SK-N-SH (cell line): ENCODE measurements around the gene POC1B. TPM values are rescaled to one million over a fixed set of nuclear protein-coding genes. Genes with fewer than 3 reads are reported as not detected.

Experiments used
- CTCF ChIA-PET: fragments of 300-600, 350-600 bp; formaldehyde crosslinking; extraction: SDS; loops from one replicate; lab custom pipeline; 2021; lab: Yijun Ruan, JAX
- POLR2A ChIA-PET: fragments of 350-600 bp; sonication (Branson Sonifier 250); formaldehyde crosslinking; extraction: SDS; loops from one replicate; lab custom pipeline; 2020; ENCODE audit warnings: antibody characterized with exemption, inconsistent platforms; lab: Yijun Ruan, JAX
- DNase-seq: peaks from one replicate; pipeline ENCODE4 v3.0.0; 2012
- H2AFZ ChIP-seq: fragments of 200-600 bp; sonication (generic); 2 replicates; pipeline ENCODE4 v1.8.1; 2016; ENCODE audit warnings: antibody characterized with exemption, mild to moderate bottlenecking, low read depth
- H3F3A ChIP-seq: fragments of 200-600 bp; sonication (generic); replicated peaks from 2 replicates; pipeline ENCODE3; 2016; ENCODE audit warnings: antibody characterized with exemption, mild to moderate bottlenecking; ENCODE audit not compliant: insufficient read depth
- H3K27ac ChIP-seq, 2 experiments: fragments of 200-500 bp in 1 of 2; fragments of 200-600 bp in 1 of 2; sonication (Bioruptor generic) in 1 of 2; sonication (generic), shearing (Covaris generic) in 1 of 2; 2 replicates each; pipeline versions ENCODE4 v1.5.1 to v1.6.1; 2014 to 2016; ENCODE audit warnings: low read depth in 2 of 2, inconsistent platforms in 1 of 2, low read length in 1 of 2, mild to moderate bottlenecking in 1 of 2, mixed read lengths in 1 of 2
- H3K27me3 ChIP-seq: fragments of 200-600 bp; sonication (generic), shearing (Covaris generic); 2 replicates; pipeline ENCODE4 v1.6.1; 2016; ENCODE audit warnings: mixed run types; ENCODE audit not compliant: insufficient read depth
- H3K36me3 ChIP-seq, 2 experiments: fragments of 200-500 bp in 1 of 2; fragments of 200-600 bp in 1 of 2; sonication (Bioruptor generic) in 1 of 2; sonication (generic) in 1 of 2; replicated peaks in 1 of 2; 2 replicates each; pipeline versions ENCODE3 to v1.5.1; 2014 to 2016; ENCODE audit warnings: low read length in 1 of 2, mild to moderate bottlenecking in 1 of 2; ENCODE audit not compliant: insufficient read depth in 2 of 2, control insufficient read depth in 1 of 2
- H3K4me1 ChIP-seq, 2 experiments: fragments of 200-500 bp in 1 of 2; fragments of 200-600 bp in 1 of 2; sonication (Bioruptor generic) in 1 of 2; sonication (generic), shearing (Covaris generic) in 1 of 2; 2 replicates each; pipeline versions ENCODE4 v1.5.1 to v1.6.1; 2014 to 2016; ENCODE audit warnings: low read depth in 1 of 2, low read length in 1 of 2, mixed run types in 1 of 2; ENCODE audit not compliant: insufficient read depth in 2 of 2, control insufficient read depth in 1 of 2
- H3K4me2 ChIP-seq: fragments of 200-600 bp; sonication (generic), shearing (Covaris generic); 2 replicates; pipeline ENCODE4 v1.6.1; 2017; ENCODE audit warnings: mixed run types
- H3K4me3 ChIP-seq, 2 experiments: fragments of 200-500 bp in 1 of 2; fragments of 200-600 bp in 1 of 2; sonication (Bioruptor generic) in 1 of 2; sonication (generic), shearing (Covaris generic) in 1 of 2; 2 replicates each; pipeline versions ENCODE4 v1.5.1 to v1.8.1; 2014 to 2016; ENCODE audit warnings: low read depth in 2 of 2, inconsistent platforms in 1 of 2, low read length in 1 of 2, mild to moderate bottlenecking in 1 of 2, mixed read lengths in 1 of 2, moderate library complexity in 1 of 2
- H3K79me2 ChIP-seq: fragments of 200-600 bp; sonication (generic); 2 replicates; pipeline ENCODE4 v1.8.1; 2017; ENCODE audit warnings: mild to moderate bottlenecking; ENCODE audit not compliant: insufficient read depth
- H3K9ac ChIP-seq: fragments of 200-600 bp; sonication (generic); 2 replicates; pipeline ENCODE4 v1.6.1; 2017; ENCODE audit warnings: mixed run types
- H3K9me2 ChIP-seq: fragments of 200-600 bp; sonication (generic); 2 replicates; pipeline ENCODE4 v1.6.1; 2017; ENCODE audit warnings: mixed run types
- H3K9me3 ChIP-seq: fragments of 200-600 bp; sonication (generic); 2 replicates; pipeline ENCODE4 v1.6.1; 2017; ENCODE audit warnings: mixed run types, mild to moderate bottlenecking, moderate library complexity
- H4K20me1 ChIP-seq: fragments of 200-600 bp; sonication (generic); 2 replicates; pipeline ENCODE4 v1.6.1; 2017; ENCODE audit warnings: mild to moderate bottlenecking, mixed run types; ENCODE audit not compliant: insufficient read depth
- CHD2 ChIP-seq: fragments of 150-350 bp; IDR thresholded peaks from 2 replicates; pipeline ENCODE4 v1.6.1; 2018; ENCODE audit warnings: low read length; ENCODE audit not compliant: partially characterized antibody
- ELF1 ChIP-seq: IDR thresholded peaks from 2 replicates; pipeline ENCODE4 v1.4.0; 2012
- EP300 ChIP-seq, 2 experiments: IDR thresholded peaks; 2 replicates each; pipeline versions ENCODE4 v1.4.0 to v1.6.1; 2012; ENCODE audit warnings: borderline replicate concordance in 1 of 2, low read depth in 1 of 2, low read length in 1 of 2
- EZH2phosphoT487 ChIP-seq: fragments of 200-600 bp; sonication (generic); IDR thresholded peaks from 2 replicates; pipeline ENCODE4 v1.6.1; 2017; ENCODE audit warnings: low read depth, mixed run types, mild to moderate bottlenecking, antibody characterized with exemption, moderate library complexity, borderline replicate concordance
- FOSL2 ChIP-seq: IDR thresholded peaks from 2 replicates; pipeline ENCODE4 v1.4.0; 2012; ENCODE audit warnings: low read depth, mild to moderate bottlenecking, moderate library complexity, borderline replicate concordance
- FOXJ3 ChIP-seq: sonication (generic); formaldehyde crosslinking; IDR thresholded peaks from 2 replicates; pipeline ENCODE4 v1.5.1; 2020; ENCODE audit warnings: mild to moderate bottlenecking, missing genetic modification reagents
- GABPA ChIP-seq: IDR thresholded peaks from 2 replicates; pipeline ENCODE4 v1.4.0; 2012; ENCODE audit warnings: low read depth, mild to moderate bottlenecking
- JUND ChIP-seq: IDR thresholded peaks from 2 replicates; pipeline ENCODE4 v1.4.0; 2012
- MEF2A ChIP-seq: IDR thresholded peaks from 2 replicates; pipeline ENCODE4 v1.4.0; 2012; ENCODE audit warnings: low read depth, borderline replicate concordance
- MXI1 ChIP-seq: IDR thresholded peaks from 2 replicates; pipeline ENCODE4 v1.6.1; 2012; ENCODE audit warnings: mild to moderate bottlenecking, low read depth, low read length, improper control_type of control experiment
- NFIC ChIP-seq: IDR thresholded peaks from 2 replicates; pipeline ENCODE4 v1.4.0; 2012; ENCODE audit warnings: borderline replicate concordance
- RAD21 ChIP-seq: IDR thresholded peaks from 2 replicates; pipeline ENCODE4 v1.6.1; 2012; ENCODE audit warnings: mild to moderate bottlenecking, low read length
- RFX5 ChIP-seq: IDR thresholded peaks from 2 replicates; pipeline ENCODE4 v1.6.1; 2012; ENCODE audit warnings: mild to moderate bottlenecking, improper control_type of control experiment, low read length
- RXRA ChIP-seq: IDR thresholded peaks from 2 replicates; pipeline ENCODE4 v1.4.0; 2012; ENCODE audit warnings: low read depth, mild to moderate bottlenecking, borderline replicate concordance
- SIN3A ChIP-seq: IDR thresholded peaks from 2 replicates; pipeline ENCODE4 v1.6.1; 2012; ENCODE audit warnings: low read depth, mild to moderate bottlenecking, low read length, moderate library complexity, borderline replicate concordance
- TEAD4 ChIP-seq: IDR thresholded peaks from 2 replicates; pipeline ENCODE4 v1.4.0; 2012; ENCODE audit warnings: mild to moderate bottlenecking, borderline replicate concordance; ENCODE audit not compliant: insufficient read depth
- YY1 ChIP-seq: IDR thresholded peaks from 2 replicates; pipeline ENCODE4 v1.4.0; 2012; ENCODE audit warnings: low read depth, mild to moderate bottlenecking
- WGBS: methylation state at CpG from one replicate; pipeline ENCODE4 v1.1.6; 2017; ENCODE audit warnings: low lambda C conversion rate; 5-methylcytosine and 5-hydroxymethylcytosine counted together
- polyA plus RNA-seq, 3 experiments: library from polyadenylated mRNA; depleted of rRNA; stranded (reverse); fragments of >200 nt; gene quantifications; 2 replicates each; pipeline ENCODE4 v1.2.3, GENCODE V29; 2012
- TF ChIP-seq, protein P1 (sequence below): IDR thresholded peaks from 2 replicates; pipeline ENCODE4 v1.6.1; 2012; ENCODE audit warnings: mild to moderate bottlenecking, low read depth, low read length, moderate library complexity
- TF ChIP-seq, protein P2 (sequence below): IDR thresholded peaks from 2 replicates; pipeline ENCODE4 v1.4.0; 2012; ENCODE audit warnings: low read depth
- TF ChIP-seq, protein P3 (sequence below): fragments of 200-600 bp; sonication (generic); IDR thresholded peaks from 2 replicates; pipeline ENCODE4 v1.6.1; 2017; ENCODE audit warnings: antibody characterized with exemption, mild to moderate bottlenecking, moderate library complexity
- TF ChIP-seq, protein P4 (sequence below): IDR thresholded peaks from 2 replicates; pipeline ENCODE4 v1.4.0; 2012; ENCODE audit warnings: low read depth, borderline replicate concordance
- TF ChIP-seq, protein P5 (sequence below): IDR thresholded peaks from 2 replicates; pipeline ENCODE4; 2012
- TF ChIP-seq, protein P6 (sequence below): fragments of 150-350 bp; IDR thresholded peaks from 2 replicates; pipeline ENCODE4 v1.6.1; 2017; ENCODE audit warnings: antibody characterized with exemption, low read length, low read depth, borderline replicate concordance

The POC1B gene
- polyA plus RNA-seq, 1 of the 3 experiments (the other 2 are of a cell fraction): 4.0 TPM

DNA sequence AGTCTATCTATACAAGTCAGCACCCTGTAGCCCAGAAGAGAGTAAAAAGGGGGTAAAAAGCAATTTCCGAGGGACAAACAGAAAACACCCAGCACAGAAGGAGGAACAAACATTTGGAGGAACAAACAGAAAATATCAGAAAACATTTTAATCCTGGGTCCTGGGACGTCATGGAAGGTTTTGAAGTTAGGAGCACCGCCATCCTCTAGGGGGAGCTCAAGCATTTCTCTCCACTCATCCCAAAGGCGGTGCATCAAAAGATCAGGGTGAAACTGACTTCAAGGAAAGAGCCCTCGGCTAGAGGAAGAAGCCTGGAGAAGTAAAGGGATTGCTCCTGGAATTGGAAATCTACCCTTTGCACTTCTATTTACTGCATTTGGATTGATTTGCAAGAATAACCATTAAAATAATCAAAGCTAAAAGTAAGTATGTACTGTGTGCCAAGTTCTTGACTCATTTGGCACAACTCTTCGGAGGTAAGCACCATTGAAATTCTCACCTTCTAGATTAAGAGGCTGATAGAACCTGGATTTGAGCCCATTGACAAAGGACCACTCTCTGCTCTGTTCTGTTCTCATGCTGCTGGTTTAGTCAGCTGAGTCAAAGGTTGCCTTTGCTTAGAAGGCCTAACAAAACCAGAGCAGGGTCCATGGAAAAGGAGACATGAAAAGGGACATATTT is 17.2 kb upstream of the POC1B start (continued):
- TF ChIP-seq, protein P1, sequence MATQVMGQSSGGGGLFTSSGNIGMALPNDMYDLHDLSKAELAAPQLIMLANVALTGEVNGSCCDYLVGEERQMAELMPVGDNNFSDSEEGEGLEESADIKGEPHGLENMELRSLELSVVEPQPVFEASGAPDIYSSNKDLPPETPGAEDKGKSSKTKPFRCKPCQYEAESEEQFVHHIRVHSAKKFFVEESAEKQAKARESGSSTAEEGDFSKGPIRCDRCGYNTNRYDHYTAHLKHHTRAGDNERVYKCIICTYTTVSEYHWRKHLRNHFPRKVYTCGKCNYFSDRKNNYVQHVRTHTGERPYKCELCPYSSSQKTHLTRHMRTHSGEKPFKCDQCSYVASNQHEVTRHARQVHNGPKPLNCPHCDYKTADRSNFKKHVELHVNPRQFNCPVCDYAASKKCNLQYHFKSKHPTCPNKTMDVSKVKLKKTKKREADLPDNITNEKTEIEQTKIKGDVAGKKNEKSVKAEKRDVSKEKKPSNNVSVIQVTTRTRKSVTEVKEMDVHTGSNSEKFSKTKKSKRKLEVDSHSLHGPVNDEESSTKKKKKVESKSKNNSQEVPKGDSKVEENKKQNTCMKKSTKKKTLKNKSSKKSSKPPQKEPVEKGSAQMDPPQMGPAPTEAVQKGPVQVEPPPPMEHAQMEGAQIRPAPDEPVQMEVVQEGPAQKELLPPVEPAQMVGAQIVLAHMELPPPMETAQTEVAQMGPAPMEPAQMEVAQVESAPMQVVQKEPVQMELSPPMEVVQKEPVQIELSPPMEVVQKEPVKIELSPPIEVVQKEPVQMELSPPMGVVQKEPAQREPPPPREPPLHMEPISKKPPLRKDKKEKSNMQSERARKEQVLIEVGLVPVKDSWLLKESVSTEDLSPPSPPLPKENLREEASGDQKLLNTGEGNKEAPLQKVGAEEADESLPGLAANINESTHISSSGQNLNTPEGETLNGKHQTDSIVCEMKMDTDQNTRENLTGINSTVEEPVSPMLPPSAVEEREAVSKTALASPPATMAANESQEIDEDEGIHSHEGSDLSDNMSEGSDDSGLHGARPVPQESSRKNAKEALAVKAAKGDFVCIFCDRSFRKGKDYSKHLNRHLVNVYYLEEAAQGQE: no peak
- TF ChIP-seq RAD21 (peak; percentile 98), FOSL2 (no peak), ELF1 (no peak), RXRA (no peak)
- TF ChIP-seq, protein P2, sequence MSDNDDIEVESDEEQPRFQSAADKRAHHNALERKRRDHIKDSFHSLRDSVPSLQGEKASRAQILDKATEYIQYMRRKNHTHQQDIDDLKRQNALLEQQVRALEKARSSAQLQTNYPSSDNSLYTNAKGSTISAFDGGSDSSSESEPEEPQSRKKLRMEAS: no peak
- TF ChIP-seq, protein P3, sequence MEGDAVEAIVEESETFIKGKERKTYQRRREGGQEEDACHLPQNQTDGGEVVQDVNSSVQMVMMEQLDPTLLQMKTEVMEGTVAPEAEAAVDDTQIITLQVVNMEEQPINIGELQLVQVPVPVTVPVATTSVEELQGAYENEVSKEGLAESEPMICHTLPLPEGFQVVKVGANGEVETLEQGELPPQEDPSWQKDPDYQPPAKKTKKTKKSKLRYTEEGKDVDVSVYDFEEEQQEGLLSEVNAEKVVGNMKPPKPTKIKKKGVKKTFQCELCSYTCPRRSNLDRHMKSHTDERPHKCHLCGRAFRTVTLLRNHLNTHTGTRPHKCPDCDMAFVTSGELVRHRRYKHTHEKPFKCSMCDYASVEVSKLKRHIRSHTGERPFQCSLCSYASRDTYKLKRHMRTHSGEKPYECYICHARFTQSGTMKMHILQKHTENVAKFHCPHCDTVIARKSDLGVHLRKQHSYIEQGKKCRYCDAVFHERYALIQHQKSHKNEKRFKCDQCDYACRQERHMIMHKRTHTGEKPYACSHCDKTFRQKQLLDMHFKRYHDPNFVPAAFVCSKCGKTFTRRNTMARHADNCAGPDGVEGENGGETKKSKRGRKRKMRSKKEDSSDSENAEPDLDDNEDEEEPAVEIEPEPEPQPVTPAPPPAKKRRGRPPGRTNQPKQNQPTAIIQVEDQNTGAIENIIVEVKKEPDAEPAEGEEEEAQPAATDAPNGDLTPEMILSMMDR: peak; percentile 93

DNA sequence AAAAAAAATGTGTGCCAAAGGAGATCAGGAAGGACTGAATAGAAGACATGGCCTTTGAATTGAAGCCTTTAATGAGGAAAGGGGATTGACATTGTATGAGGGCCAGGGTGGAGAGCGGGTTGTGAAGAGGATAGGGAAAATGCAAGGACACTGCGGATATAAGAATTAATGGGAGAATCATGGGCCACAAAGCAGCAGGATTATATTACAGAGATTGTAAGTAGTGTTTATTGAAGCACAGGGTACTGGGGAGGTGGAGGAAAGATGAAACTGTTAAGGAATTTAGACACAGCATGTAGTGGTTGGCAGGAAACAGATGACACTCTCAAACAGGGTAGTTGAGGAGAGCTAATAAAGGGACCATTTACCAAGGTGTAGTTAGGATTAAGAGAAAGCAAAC is 16.4 kb upstream of the POC1B start:
- no peaks in the 10 kb centered on the region for H3K27me3 ChIP-seq
- no peak overlapping the region for H3K4me2 ChIP-seq
- H3K4me3 ChIP-seq: no peak overlapping the region
- H3K9ac ChIP-seq: no peak overlapping the region
- no peaks in the 10 kb centered on the region for H3K36me3 ChIP-seq
- no peaks in the 10 kb centered on the region for H3F3A ChIP-seq
- H3K9me3 ChIP-seq: no peaks in the 10 kb centered on the region
- no peaks in the 10 kb centered on the region for H3K79me2 ChIP-seq
- ChIA-PET CTCF (interaction anchor here (0.6 to 5.9 kb wide), 15 partner anchors 8 to 1417 kb away, joined by 3 to 29 read pairs (median 6); no protein-coding TSS in a partner anchor), POLR2A (no interaction called here)
- no peak overlapping the region for H2AFZ ChIP-seq
- H3K9me2 ChIP-seq: no peaks in the 10 kb centered on the region
- no peak for DNase-seq
- no peak overlapping the region for H3K27ac ChIP-seq
- H4K20me1 ChIP-seq: no peaks in the 10 kb centered on the region
- 96% methylated on average over 2 of the region's 2 CpGs for WGBS
- H3K4me1 ChIP-seq: peaks cover 0 to 5% of the 10 kb centered on the region in 2 experiments; a peak in 3 of 4 replicates
- TF ChIP-seq NFIC (no peak), FOSL2 (no peak), RFX5 (no peak), EP300 (IDR thresholded peaks at IDR 0.05; ENCODE audit: borderline replicate concordance in 1 of 2, low read depth in 1 of 2, low read length in 1 of 2) (no peak), YY1 (no peak), JUND (no peak), RXRA (no peak), MXI1 (no peak), MEF2A (no peak), GABPA (no peak), TEAD4 (no peak), FOXJ3 (CRISPR knock-in tag) (no peak), EZH2phosphoT487 (no peak), SIN3A (no peak), CHD2 (no peak)
- TF ChIP-seq, protein P4, sequence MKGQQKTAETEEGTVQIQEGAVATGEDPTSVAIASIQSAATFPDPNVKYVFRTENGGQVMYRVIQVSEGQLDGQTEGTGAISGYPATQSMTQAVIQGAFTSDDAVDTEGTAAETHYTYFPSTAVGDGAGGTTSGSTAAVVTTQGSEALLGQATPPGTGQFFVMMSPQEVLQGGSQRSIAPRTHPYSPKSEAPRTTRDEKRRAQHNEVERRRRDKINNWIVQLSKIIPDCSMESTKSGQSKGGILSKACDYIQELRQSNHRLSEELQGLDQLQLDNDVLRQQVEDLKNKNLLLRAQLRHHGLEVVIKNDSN: no peak
- TF ChIP-seq, protein P2: no peak
- TF ChIP-seq, protein P5, sequence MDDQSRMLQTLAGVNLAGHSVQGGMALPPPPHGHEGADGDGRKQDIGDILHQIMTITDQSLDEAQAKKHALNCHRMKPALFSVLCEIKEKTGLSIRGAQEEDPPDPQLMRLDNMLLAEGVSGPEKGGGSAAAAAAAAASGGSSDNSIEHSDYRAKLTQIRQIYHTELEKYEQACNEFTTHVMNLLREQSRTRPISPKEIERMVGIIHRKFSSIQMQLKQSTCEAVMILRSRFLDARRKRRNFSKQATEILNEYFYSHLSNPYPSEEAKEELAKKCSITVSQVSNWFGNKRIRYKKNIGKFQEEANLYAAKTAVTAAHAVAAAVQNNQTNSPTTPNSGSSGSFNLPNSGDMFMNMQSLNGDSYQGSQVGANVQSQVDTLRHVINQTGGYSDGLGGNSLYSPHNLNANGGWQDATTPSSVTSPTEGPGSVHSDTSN: no peak
- TF ChIP-seq, protein P6, sequence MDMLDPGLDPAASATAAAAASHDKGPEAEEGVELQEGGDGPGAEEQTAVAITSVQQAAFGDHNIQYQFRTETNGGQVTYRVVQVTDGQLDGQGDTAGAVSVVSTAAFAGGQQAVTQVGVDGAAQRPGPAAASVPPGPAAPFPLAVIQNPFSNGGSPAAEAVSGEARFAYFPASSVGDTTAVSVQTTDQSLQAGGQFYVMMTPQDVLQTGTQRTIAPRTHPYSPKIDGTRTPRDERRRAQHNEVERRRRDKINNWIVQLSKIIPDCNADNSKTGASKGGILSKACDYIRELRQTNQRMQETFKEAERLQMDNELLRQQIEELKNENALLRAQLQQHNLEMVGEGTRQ: no peak
